Putamen (tissue), 1 donor: ENCODE results near the gene GALNT14.

Experiments
- DNase-seq: peaks from one replicate; pipeline ENCODE4 v3.0.0-alpha.2; 2016; ENCODE audit warnings: low spot score

GALNT14 gene

GRCh38 chr2:30974092-30974491, 164.1 kb downstream of the GALNT14 start:
- DNase-seq, result no peak

- DNase-seq, result no peak
Measured at GRCh38 chr2:30971231-30972025, 166.8 kb downstream of the GALNT14 start.

GRCh38 chr2:30968660-30969397, 169.4 kb downstream of the GALNT14 start:
- no peak for DNase-seq

GRCh38 chr2:30966786-30967185, 171.5 kb downstream of the GALNT14 start:
- DNase-seq, result no peak

GRCh38 chr2:30965022-30965531, 173.2 kb downstream of the GALNT14 start:
- DNase-seq, result no peak

- no peak for DNase-seq
Measured at GRCh38 chr2:30964334-30965005, 173.8 kb downstream of the GALNT14 start.

GRCh38 chr2:30963184-30963583, 175.1 kb downstream of the GALNT14 start:
- DNase-seq, result no peak

- DNase-seq, result no peak
Measured at GRCh38 chr2:30960213-30960612, 178.0 kb downstream of the GALNT14 start.

GRCh38 chr2:30959653-30960052, 178.6 kb downstream of the GALNT14 start:
- DNase-seq, result no peak

GRCh38 chr2:30958918-30959265, 179.3 kb downstream of the GALNT14 start:
- DNase-seq, result no peak

- no peak for DNase-seq
Measured at GRCh38 chr2:30958193-30958917, 179.9 kb downstream of the GALNT14 start.

- DNase-seq, result no peak
Measured at GRCh38 chr2:30957591-30957990, 180.6 kb downstream of the GALNT14 start.

- DNase-seq, result no peak
Measured at GRCh38 chr2:30956995-30957394, 181.2 kb downstream of the GALNT14 start.

GRCh38 chr2:30955516-30956132, 182.6 kb downstream of the GALNT14 start:
- no peak for DNase-seq

GRCh38 chr2:30950339-30950738, 187.9 kb downstream of the GALNT14 start:
- DNase-seq, result no peak

GRCh38 chr2:30949435-30949834, 188.8 kb downstream of the GALNT14 start:
- no peak for DNase-seq

GRCh38 chr2:30948857-30949256, 189.4 kb downstream of the GALNT14 start:
- DNase-seq, result no peak

GRCh38 chr2:30948130-30948529, 190.1 kb downstream of the GALNT14 start:
- no peak for DNase-seq

- peak; percentile 47 for DNase-seq
Measured at GRCh38 chr2:30947686-30948085, 190.6 kb downstream of the GALNT14 start.

GRCh38 chr2:30942419-30942818, 195.8 kb downstream of the GALNT14 start:
- no peak for DNase-seq

GRCh38 chr2:30940839-30941238, 197.4 kb downstream of the GALNT14 start:
- DNase-seq, result no peak

GRCh38 chr2:30939364-30939763, 198.9 kb downstream of the GALNT14 start:
- no peak for DNase-seq
